ENCODE measurements around the gene LSM8.
"Not testable (repeated sequence)": the region's sequence is repeated elsewhere in the genome, so short reads cannot be mapped to it uniquely, and the experiment has no call there.

LSM8 gene

GRCh38 chr7:118239014-118239413 lies 55.0 kb downstream of the LSM8 start:
- H3K9me3 ChIP-seq (ENCODE audit: control insufficient read depth, low read length): no peaks in the 10 kb centered on the region
- no peaks in the 10 kb centered on the region for H3K79me1 ChIP-seq (replicated peaks; ENCODE audit: low read length, poor library complexity, severe bottlenecking)
- no peak overlapping the region for H2AK5ac ChIP-seq (ENCODE audit: low read length, severe bottlenecking)
- peak overlapping the region in 1 of 2 experiments; percentile 91 for H3K14ac ChIP-seq (ENCODE audit: low read length in 2 of 2)
- H3K9ac ChIP-seq (ENCODE audit: low read length): no peak overlapping the region
- no peak overlapping the region for H3K4me2 ChIP-seq (ENCODE audit: low read length, poor library complexity, severe bottlenecking)
- no peak overlapping the region for H3K4ac ChIP-seq (ENCODE audit: low read depth in 1 of 2, low read length in 2 of 2)
- no peak overlapping the region for H2BK5ac ChIP-seq (ENCODE audit: low read depth, low read length, poor library complexity, severe bottlenecking)
- no peak overlapping the region for H2BK12ac ChIP-seq (ENCODE audit: low read length in 2 of 2)
- no peak overlapping the region for H4K91ac ChIP-seq (ENCODE audit: low read length)
- H2BK15ac ChIP-seq (ENCODE audit: low read depth, poor library complexity, severe bottlenecking): no peak overlapping the region
- H3K36me3 ChIP-seq (ENCODE audit: control insufficient read depth in 1 of 2, insufficient read depth in 2 of 2, low read depth in 1 of 2, low read length in 2 of 2): no peaks in the 10 kb centered on the region
- H2BK120ac ChIP-seq (ENCODE audit: low read depth, low read length): no peak overlapping the region
- H3K4me3 ChIP-seq (ENCODE audit: insufficient read depth in 1 of 2, low read depth in 1 of 2, low read length in 2 of 2): no peak overlapping the region
- H3K23ac ChIP-seq (ENCODE audit: low read length in 2 of 2): no peak overlapping the region
- 82% methylated on average over 2 of the region's 3 CpGs for WGBS
- H3K27ac ChIP-seq (ENCODE audit: low read length, poor library complexity, severe bottlenecking): no peak overlapping the region
- no peak overlapping the region for H4K8ac ChIP-seq (ENCODE audit: low read length)
- no peaks in the 10 kb centered on the region for H3K27me3 ChIP-seq (ENCODE audit: control insufficient read depth in 1 of 2, insufficient read depth in 1 of 2, low read length in 2 of 2)
- no peak for DNase-seq
- H3K18ac ChIP-seq (ENCODE audit: low read depth in 1 of 2, low read length in 2 of 2): no peak overlapping the region
- H3K4me1 ChIP-seq (ENCODE audit: control insufficient read depth, insufficient read depth, low read depth, low read length): no peaks in the 10 kb centered on the region
- no peak overlapping the region for H2AFZ ChIP-seq (ENCODE audit: low read depth, low read length)

DNA sequence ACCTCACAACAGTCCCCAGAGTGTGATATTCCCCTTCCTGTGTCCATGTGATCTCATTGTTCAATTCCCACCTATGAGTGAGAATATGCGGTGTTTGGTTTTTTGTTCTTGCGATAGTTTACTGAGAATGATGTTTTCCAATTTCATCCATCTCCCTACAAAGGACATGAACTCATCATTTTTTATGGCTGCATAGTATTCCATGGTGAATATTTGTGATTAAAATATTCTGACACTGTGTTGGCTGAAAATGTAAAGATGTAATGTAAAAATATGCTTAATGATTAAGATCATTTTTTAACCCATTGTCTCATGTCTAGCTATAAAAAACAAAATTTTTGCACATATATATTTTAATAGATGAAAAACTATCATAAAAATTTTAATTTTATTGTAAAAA lies 56.4 kb downstream of the LSM8 start:
- not testable (repeated sequence) for H3K4me3 ChIP-seq (ENCODE audit: insufficient read depth in 1 of 2, low read depth in 1 of 2, low read length in 2 of 2); H4K8ac ChIP-seq (ENCODE audit: low read length); H3K4me1 ChIP-seq (ENCODE audit: control insufficient read depth, insufficient read depth, low read depth, low read length); H2AK5ac ChIP-seq (ENCODE audit: low read length, severe bottlenecking); H2BK12ac ChIP-seq (ENCODE audit: low read length in 2 of 2); DNase-seq; H3K27ac ChIP-seq (ENCODE audit: low read length, poor library complexity, severe bottlenecking); H2BK15ac ChIP-seq (ENCODE audit: low read depth, poor library complexity, severe bottlenecking); H3K9me3 ChIP-seq (ENCODE audit: control insufficient read depth, low read length); H3K18ac ChIP-seq (ENCODE audit: low read depth in 1 of 2, low read length in 2 of 2); H2AFZ ChIP-seq (ENCODE audit: low read depth, low read length); H2BK120ac ChIP-seq (ENCODE audit: low read depth, low read length); H3K23ac ChIP-seq (ENCODE audit: low read length in 2 of 2); H4K91ac ChIP-seq (ENCODE audit: low read length); H3K36me3 ChIP-seq (ENCODE audit: control insufficient read depth in 1 of 2, insufficient read depth in 2 of 2, low read depth in 1 of 2, low read length in 2 of 2); H3K79me1 ChIP-seq (replicated peaks; ENCODE audit: low read length, poor library complexity, severe bottlenecking); H3K14ac ChIP-seq (ENCODE audit: low read length in 2 of 2); H3K9ac ChIP-seq (ENCODE audit: low read length); H3K4me2 ChIP-seq (ENCODE audit: low read length, poor library complexity, severe bottlenecking); H3K27me3 ChIP-seq (ENCODE audit: control insufficient read depth in 1 of 2, insufficient read depth in 1 of 2, low read length in 2 of 2); H3K4ac ChIP-seq (ENCODE audit: low read depth in 1 of 2, low read length in 2 of 2); H2BK5ac ChIP-seq (ENCODE audit: low read depth, low read length, poor library complexity, severe bottlenecking)
- no CpG with 5 or more reads among the region's 2 CpGs for WGBS
